Fibroblast of villous mesenchyme (primary cell): Measurements from ENCODE around the gene CDH4. TPM values are rescaled to one million over a fixed set of nuclear protein-coding genes. Genes with fewer than 3 reads are reported as not detected.

Experiments
- DNase-seq: peaks from one replicate; pipeline ENCODE4 v3.0.0-alpha.2; 2010; ENCODE audit warnings: low read depth
- H3K4me3 ChIP-seq: 2 replicates; pipeline ENCODE4 v1.5.1; 2011; ENCODE audit warnings: low read depth, mild to moderate bottlenecking, low read length
- CTCF ChIP-seq: IDR thresholded peaks from 2 replicates; pipeline ENCODE4 v1.5.1; 2012; ENCODE audit warnings: low read depth, mild to moderate bottlenecking, low read length; ENCODE audit not compliant: insufficient read depth
- total RNA-seq: library from RNA; depleted of rRNA; stranded (reverse); fragments of >200 nt; gene quantifications from 2 replicates; pipeline ENCODE4 v1.2.3, GENCODE V29; 2012

CDH4 gene
- total RNA-seq, 1 donor: 1.7 TPM

- no peak for DNase-seq
- no peak overlapping the region for H3K4me3 ChIP-seq
- no peak for TF ChIP-seq CTCF
Observed at GRCh38 chr20:61521687-61522420, 269.8 kb downstream of the CDH4 start.

GRCh38 chr20:61522498-61523090 lies 270.5 kb downstream of the CDH4 start:
- DNase-seq: no peak
- no peak overlapping the region for H3K4me3 ChIP-seq
- TF ChIP-seq CTCF: no peak

DNA sequence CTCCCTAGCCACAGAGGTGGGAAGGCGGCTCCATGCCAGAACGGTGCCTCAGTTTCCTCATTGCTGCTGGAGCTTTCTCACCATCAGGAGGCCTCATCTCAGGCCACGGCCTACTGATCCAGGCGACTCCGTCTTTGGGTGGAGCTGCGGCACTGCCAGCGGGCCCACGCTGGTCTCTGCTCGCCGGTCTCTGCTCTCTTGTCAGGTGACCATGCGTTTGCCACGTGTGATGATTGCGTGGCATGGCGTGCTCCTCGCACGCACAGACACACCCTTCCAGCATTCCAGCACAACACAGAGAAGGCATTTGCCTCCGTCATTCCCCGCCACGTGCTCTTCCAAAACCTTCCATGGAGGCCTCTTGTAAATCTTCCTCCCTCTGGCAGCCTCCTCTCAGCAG lies 271.1 kb downstream of the CDH4 start:
- TF ChIP-seq CTCF: no peak
- no peak overlapping the region for H3K4me3 ChIP-seq
- DNase-seq: no peak

DNA sequence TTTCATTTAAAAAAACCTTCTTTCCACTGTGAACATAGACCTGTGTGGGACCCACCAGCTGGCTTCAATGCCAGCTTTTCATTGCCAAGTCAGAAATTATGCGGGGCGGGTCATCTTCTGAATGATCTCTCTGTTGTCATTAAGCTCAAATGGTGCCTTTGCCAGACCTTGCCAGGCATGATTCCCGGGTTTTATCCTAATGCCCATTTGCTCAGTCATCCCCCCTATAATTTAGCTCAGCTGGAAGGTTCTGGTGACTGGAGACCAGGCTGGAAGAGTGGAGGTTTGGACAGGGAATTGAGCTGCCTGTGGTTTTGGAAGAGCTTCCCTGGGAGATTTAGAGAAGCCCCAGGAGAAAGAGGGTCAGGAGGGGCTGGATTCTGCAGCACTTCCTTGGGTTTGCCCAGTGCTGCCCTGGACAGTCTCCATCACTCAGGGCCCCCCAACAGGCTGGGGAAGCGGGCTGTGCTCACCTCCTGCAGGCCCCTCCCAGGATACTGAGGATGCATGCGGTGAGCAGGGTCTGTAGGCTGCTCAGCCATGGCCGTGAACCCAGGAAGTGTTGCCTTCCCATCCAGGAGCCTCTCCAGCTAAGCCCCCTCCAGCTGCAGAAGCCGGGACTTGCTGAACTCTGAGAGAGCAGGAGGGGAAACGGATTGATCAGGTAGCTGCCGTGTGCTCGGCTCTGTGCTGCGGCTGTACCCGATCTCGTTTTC lies 273.0 kb downstream of the CDH4 start:
- no peak for TF ChIP-seq CTCF
- no peak overlapping the region for H3K4me3 ChIP-seq
- no peak for DNase-seq

DNA sequence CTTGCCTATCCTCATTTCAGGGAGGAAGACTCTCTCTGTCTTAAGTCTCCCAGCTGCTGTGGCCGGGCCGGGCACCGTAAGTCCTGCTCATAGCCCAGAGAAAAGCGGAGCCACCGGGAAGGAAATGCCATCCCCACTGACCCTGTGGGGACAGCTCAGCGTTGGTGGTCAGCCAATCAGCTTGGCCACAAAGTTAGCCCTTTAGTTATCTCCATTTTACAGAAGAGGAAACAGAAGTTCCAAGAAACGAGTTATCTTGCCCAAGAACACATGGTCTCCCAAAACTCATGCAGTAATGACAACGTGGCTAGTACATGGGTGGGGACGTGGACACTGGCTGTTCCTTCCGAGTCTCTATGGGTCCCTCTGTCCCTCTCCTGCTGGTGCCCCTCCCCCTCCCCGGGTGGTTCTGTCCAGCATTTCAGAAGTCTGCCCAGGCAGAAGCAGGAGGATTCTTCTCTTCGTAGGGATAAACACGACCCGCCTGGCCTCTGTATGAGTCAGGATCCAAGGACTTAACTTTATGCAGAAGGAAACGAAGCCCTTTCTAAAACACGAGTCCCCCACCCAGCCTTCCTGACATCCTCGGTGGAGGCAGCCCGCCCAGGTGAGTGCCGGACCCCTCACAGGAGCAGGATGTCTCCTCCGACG lies 273.8 kb downstream of the CDH4 start:
- H3K4me3 ChIP-seq: no peak overlapping the region
- peak; percentile 5 for DNase-seq
- TF ChIP-seq CTCF: no peak

- H3K4me3 ChIP-seq: no peak overlapping the region
- TF ChIP-seq CTCF: no peak
- no peak for DNase-seq
Observed at GRCh38 chr20:61526907-61527306, 274.8 kb downstream of the CDH4 start.
